GM15510 (cell line): Measurements from ENCODE around the gene SGSM1.

Source experiments
- POLR2A ChIP-seq: IDR thresholded peaks from 3 replicates; pipeline ENCODE4 v1.6.1; 2011; ENCODE audit warnings: borderline replicate concordance; ENCODE audit not compliant: insufficient read length; ENCODE audit errors: extremely low read depth

SGSM1 gene

DNA sequence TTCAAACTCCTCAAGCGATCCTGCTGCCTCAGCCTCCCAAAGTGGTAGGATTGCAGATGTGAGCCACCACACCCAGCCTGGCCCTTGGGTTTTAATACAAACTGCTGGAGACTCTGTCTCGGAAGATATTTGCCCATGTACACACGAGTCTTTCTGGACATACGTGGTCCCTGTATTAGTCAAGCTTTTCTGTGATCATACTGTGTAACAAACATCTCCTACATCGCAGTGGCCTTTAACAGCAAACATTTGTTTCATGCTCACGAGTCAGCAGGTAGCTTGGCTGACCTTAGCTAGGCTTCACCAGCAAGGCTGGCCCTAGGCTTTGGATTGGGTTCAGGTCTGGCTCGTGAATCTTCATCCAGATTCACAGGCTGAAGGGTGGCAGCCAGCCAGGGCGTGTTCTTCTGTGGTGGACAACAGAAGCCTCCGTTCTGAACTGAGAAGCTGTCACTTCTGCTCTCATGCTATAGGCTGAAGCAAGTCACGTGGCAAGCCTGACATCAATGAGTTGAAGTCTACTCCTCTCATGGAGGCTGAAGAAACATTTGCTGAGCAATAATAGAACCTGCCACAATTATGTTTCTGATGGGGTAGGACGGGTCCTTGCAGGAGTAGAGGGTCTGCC lies 155.3 kb downstream of the SGSM1 start:
- no peak for TF ChIP-seq POLR2A

DNA sequence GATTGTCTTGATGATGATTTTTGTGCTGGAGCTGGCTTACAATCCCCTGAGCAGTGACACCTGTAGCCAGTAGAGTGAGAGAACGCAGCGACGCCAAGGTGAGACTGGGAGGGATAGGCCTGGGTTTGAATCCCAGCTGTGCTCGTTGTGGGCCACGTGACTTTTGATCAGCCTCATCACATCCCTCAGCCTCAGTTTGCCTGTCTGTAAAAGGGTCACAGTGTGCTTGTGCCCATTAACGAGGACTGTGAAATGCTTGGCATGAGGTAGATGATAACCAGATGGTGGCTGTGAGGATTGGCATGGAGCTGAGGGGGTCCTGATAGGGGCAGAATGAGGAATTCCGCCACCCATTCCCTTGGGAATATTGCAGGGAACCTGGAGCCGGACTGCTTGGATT lies 156.1 kb downstream of the SGSM1 start:
- TF ChIP-seq POLR2A: no peak

DNA sequence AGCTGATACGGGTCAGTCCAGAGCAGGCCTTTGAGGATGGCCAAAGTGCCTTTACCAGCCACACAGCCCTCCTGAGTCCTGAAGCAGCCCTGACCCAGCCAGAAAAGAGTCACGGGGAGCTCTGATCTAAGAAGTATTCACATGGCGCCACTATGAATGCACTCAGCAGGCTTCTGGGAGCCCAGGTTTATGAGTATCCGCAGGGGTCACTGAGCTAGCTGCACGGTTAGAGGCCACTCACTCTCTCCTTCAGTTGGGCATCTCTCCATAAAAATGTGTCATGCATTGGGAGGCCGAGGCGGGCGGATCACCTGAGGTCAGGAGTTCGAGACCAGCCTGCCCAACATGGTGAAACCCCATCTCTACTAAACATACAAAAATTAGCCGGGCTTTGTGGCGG lies 156.8 kb downstream of the SGSM1 start:
- TF ChIP-seq POLR2A: no peak

DNA sequence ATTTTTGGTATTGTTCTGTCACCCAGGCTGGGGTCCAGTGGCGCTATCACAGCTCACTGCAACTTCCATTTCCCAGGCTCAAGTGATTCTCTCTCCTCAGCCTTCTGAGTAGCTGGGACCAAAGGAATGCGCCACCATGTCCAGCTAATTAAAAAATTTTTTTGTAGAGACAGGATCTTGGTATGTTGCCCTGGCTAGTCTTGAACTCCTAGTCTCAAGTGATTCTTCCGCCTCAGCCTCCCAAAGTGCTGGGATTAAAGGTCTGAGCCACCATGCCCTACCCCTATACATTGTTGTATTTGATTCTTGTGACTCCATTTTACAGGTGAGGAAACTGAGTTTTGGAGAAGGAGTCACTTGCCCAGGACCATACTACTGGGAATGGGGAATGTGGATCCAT lies 158.4 kb downstream of the SGSM1 start:
- no peak for TF ChIP-seq POLR2A

DNA sequence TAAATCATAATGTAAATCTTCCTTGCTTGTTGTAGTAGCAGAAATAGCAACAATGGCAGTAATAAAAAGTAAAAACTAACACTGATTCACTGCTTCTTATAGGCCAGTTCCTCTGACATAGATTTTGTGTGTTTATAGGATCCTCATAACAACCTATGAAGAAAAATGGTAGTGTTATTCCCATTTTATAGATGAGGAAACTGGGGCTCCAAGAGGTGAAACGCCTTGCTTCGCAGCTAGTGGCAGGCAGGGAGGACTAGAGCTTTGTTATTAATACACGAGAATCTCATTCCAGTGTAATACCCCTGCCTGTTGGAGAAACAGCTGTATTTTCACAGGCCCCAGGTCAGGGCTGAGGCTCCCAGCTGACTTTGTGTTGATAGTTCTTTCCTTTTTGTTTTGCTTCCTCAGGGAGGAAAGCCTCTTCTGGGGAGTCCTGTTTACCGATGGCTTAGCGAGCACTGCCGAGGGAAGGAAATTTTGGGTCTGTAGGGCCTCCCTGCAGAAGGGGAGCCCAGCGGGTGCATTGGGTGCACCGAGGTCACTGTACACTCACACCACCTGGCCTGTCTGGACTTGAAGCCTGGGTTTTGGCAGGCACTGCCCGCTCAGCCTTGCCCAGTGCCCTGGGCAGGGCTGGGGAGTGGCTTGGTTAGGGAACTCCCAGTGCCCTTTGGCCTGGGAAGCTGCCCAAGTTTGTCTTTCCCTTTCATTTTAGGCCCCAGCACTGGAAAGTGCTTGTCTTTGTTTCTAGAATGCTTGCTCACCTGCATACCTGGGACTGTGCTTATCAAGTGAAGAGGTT lies 160.0 kb downstream of the SGSM1 start:
- TF ChIP-seq POLR2A: no peak

DNA sequence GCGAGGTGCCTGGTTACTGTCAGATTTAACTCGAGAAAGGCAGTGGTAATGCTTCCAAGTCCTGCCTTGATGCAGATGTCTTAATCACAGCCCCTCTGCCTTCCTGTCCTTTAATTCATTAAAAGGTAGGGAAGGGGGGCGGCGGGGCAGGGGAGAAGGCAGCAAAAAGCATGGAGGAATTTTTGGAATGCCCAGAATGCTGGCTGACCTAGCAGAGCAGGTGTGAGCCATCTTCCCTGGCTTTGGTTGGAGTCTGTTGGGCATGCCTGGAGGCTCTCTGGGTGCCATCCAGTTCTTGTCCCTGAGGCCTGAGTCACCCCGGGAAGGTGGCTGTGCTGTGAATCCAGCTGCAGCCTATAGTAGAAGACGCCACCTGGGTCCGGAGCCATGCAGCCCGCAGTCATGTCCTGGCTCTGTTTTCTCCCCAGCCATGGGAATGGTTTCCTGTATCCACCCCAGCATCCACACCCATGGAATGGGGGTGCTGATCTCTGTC lies 162.1 kb downstream of the SGSM1 start:
- no peak for TF ChIP-seq POLR2A

DNA sequence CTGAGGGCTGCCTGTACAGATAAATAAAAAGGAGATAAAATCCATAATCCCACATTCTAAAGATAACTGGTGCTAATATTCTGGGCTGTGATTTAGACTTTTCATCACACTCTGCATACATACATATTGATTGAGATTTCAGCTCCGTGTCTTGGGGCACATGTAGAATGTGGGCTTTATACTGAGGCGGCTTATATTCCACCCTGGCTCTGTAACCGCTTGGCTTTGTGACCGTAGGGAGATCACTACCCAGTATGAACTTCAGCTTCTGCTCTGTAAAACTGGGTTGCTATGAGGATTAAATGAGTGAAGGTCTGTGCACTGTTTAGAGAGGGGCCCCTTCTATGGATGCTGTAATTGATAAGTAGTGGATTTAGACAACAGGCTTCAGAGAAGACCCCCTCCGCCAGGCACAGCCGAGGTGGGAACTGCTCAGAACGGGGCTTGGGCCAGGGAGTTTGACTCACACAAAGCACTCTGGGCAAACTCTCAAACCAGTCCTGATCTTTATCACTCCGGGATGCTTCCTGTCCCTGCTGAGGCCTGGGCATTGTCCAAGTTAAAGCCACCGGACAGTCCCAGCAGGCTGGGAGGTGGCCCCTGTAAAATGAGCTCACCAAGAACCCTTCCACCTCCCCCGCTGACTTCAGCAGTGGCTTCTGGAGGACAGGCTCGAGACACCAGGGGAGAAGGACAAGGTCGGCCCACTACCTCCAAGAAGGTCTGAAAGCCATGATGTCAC lies 163.7 kb downstream of the SGSM1 start:
- TF ChIP-seq POLR2A: no peak

DNA sequence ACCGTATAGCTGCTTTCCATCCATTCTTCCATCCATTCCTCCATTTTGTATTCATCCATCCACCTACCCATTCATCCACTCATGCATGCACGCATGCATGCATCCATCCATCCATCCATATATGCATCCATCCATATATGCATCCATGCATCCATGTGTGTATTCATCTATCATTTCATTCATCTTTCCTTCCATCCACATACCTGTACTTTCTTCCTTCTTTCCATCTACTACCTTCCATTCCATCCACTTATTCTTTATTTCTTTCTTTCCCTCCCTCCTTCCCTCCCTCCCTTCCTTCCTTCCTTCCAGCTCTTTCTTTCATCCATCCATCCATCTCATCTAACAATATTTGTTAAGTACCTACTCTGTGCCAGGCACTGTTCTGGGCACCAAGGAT lies 166.4 kb downstream of the SGSM1 start:
- no peak for TF ChIP-seq POLR2A

DNA sequence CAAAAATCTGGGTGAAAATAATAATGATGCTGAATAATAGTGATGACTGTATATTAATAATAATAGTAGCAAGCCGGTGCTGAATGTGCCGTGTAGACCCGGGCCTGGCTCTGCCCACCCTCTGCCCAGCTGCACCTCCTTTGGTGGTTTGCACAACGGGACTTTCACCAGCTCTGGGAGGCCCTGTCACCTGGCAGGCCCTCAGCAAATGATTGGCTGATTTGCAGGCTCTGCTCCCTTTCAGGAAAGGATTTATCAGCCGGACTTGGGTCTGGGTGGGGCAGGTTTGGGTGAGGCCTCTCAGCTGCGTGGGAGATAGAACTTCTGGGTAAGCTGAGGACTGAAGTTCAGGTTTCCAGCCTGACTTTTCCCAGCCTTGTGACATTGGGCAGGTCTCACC lies 167.9 kb downstream of the SGSM1 start:
- no peak for TF ChIP-seq POLR2A

DNA sequence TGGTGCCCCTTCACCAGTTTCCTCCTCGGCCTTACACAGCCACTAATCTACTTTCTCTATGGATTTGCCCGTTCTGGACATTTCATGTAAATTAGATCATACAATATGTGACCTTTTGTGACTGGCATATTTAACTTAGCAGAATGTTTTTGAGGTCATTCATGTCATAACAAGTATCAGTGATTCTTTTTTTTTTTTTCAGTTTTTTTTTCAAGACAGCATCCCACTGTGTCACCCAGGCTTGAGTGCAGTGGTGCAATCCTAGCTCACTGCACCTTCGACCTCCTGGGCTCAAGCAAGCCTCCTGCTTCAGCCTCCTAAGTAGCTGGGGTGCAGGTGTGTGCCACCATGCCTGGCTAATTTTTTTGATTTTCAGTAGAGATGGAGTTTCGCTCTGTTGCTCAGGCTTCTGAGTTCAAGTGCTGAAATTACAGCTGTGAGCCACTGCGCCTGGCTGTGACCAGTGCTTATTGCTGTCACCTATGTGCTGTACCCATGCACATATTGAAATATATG lies 169.2 kb downstream of the SGSM1 start:
- no peak for TF ChIP-seq POLR2A

DNA sequence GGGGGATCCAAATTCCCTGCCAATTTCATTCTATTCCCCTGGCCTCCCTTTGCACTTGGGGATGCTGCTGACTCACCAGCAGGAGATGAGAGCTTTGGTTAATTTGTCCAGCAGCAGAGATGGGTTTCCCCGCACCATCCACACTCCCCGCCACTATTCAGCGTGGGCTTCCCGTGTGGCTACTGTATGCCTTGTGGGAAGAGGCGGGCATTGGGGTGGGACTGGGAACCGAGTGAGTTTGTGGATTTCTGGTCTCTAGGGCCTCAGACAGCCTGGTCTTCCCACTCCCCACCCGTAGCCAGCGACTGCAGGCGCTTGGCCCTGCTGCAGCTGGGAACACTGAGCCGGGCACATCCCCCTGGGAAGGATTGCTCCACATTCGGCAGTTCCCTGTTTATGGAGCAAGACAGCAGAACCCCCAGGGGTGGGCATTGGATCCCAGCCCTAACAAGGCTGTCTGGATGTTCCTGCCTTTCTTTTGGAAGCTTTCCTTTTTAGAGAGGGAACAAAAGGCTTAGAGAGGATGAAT lies 169.9 kb downstream of the SGSM1 start:
- no peak for TF ChIP-seq POLR2A

DNA sequence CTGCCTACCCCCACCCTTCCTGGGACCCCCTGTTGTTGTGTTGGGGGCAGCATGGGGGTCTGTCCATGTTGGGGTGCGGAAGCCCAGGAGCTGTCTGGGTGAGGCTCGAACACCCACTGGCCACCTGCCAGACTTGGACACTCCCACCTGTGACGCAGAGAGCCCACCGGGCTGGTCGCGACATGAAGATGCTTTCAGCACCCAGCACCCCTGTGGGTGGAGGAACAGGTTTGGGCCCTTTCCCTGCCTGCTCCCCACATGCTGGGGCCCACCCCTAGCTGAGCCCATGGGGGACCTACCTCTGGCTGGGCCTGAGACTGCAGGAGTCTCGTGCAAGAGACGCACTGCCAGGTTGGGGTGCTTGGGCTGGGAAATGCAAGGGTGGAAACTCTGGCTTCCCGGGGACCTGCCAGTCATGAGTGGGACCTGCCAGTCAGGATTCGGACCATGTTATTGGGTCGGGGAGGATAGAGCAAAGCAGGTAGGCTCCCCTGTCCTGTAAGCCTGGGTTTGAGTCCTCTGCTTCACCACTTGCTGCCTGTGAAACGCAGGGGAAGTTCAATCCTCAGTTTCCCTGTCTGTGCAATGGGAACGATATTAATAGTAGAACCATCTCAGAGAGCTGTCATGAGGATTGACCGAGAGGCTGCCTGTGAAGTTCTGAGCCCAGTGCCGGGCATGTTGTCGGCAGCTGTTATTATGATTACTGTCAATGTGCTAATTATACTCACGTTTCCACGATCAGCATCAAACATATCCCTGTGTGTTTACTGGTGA lies 170.6 kb downstream of the SGSM1 start:
- no peak for TF ChIP-seq POLR2A
